Cerebellar nuclear complex (tissue), 1 donor: ENCODE results near the gene FLNB.

Source experiments
- DNase-seq, 2 experiments: peaks; one replicate each; lab custom pipeline; 2025; lab: John Stamatoyannopoulos, UW

Gene FLNB

GRCh38 chr3:58106061-58106460 is 97.8 kb downstream of the FLNB start:
- DNase-seq = no peak

DNA sequence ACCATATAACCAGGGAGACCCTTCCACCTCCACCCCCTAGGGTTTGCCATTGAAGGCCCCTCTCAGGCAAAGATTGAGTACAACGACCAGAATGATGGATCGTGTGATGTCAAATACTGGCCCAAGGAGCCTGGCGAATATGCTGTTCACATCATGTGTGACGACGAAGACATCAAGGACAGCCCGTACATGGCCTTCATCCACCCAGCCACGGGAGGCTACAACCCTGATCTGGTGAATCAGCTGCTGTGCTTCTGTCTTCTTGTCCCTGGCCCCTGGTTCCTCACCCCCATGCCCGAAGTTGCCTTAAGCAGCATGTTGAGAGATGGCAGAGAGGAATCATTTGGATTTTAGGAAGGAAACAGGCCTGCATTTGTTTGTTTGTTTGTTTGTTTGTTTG is 98.4 kb downstream of the FLNB start:
- no peak for DNase-seq

DNA sequence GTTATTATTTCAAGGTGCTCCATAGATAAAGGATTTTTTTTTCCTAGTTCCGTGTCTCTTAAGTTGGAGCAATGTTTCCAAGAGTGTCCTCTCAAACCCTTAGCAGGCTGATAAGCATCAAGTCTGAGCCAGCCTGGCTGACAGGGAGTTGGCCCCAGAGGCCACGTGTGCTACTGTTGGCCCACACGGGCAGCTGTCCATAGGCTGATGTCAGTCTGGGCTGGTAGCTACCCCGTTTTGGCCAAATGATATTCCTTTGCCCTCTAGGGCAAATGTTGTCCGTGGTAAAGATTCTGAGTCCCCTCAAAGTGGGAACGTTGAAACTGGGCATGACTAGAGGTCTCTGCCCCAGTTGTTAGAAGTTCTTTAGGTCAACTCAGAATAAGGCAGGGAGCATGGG is 99.4 kb downstream of the FLNB start:
- no peak for DNase-seq

DNA sequence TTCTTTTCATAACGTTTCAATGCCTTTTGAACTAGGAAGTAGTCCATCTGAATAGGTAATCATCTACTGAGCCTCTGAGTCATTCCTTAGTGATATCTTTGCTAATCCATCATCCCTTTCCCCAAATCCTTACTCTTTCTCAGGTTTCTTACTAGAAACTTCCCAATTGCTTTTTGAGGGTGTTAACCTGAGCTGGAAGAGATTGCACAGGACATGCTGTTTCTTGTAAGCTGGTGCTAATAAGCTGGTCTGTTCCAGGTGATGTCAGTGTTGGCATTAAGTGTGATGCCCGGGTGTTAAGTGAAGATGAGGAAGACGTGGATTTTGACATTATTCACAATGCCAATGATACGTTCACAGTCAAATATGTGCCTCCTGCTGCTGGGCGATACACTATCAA is 101.5 kb downstream of the FLNB start:
- DNase-seq = no peak

DNA sequence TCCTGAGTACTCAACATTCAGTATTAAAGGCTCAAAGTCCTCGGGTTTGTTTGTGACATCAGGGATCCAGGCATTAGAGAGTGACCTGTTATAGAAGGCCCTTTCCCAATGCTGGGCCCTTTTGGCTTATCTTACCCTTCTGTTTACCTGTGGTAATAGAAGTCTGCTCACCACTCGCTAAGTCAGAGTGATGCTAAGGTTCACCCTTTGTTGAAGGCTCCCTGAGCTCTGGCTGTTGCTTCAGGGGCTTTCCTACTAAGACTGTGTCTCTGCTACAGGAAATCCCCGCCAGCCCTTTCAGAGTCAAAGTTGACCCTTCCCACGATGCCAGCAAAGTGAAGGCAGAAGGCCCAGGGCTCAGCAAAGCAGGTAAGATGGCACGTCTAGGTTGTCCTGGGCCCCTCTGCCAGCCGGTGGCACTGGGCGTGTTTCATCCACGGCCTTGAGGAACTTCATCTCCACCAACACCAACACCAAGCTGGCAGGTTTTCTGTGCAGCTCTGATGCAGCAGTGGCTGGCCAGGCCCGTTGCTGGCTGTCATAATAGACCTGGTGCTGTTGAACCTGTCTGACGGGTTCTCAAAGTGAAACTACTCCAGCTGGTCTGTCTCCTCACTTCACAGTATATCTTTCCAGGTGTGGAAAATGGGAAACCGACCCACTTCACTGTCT is 103.4 kb downstream of the FLNB start:
- no peak for DNase-seq

GRCh38 chr3:58112185-58112535 is 103.9 kb downstream of the FLNB start:
- no peak for DNase-seq

- no peak for DNase-seq
These were observed 107.0 kb downstream of the FLNB start for GRCh38 chr3:58115175-58115574.

- no peak for DNase-seq
These were observed 108.1 kb downstream of the FLNB start for GRCh38 chr3:58116161-58116955.

GRCh38 chr3:58116985-58117384 is 108.8 kb downstream of the FLNB start:
- DNase-seq = no peak

GRCh38 chr3:58117561-58118181 is 109.4 kb downstream of the FLNB start:
- DNase-seq = peak; percentile 31 to 78

GRCh38 chr3:58119186-58119585 is 111.0 kb downstream of the FLNB start:
- DNase-seq = peak in 1 of 2 experiments; percentile 70

DNA sequence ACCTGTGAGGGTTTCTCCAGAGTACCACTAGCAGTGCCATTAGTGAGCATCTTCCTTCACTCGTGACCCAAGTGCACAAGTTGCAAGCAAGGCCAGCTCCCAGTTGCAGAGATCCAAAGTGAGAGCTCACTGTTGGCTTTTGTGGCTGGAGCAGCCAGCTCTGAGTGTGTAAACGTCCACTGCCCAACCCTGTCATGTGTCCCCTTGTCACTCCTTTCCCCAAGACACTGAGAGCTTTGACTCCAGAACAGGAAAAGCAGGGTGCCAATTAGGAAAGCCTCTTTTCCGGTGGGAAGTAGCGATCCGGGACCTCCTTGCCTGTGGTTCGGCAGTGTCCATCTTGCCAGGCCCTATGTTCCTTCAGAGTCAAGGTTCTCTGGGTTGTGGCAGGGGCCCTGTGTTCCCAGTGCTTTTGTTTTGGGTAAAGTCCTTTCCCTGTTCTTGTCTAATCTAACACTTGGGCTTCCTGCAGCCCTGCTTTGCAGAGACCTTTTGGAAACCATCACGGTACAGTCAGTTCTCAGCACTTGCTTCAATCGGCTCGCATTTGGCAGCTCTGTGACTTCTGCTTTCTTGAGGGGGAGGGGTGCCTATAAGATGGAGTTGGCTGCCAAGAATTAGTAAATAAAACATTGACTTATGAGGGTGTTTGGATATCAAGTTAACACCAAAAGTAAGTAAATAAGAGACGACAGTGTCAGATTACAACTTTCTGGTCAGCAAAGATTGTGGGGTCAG is 112.0 kb downstream of the FLNB start:
- DNase-seq = no peak

- DNase-seq = no peak
These were observed 113.0 kb downstream of the FLNB start for GRCh38 chr3:58121183-58121582.

- DNase-seq = no peak
These were observed 114.9 kb downstream of the FLNB start for GRCh38 chr3:58122936-58123700.

- no peak for DNase-seq
These were observed 116.2 kb downstream of the FLNB start for GRCh38 chr3:58124387-58124786.

GRCh38 chr3:58129041-58129770 is 121.0 kb downstream of the FLNB start:
- DNase-seq = no peak

- DNase-seq = no peak
These were observed 122.4 kb downstream of the FLNB start for GRCh38 chr3:58130591-58130990.

DNA sequence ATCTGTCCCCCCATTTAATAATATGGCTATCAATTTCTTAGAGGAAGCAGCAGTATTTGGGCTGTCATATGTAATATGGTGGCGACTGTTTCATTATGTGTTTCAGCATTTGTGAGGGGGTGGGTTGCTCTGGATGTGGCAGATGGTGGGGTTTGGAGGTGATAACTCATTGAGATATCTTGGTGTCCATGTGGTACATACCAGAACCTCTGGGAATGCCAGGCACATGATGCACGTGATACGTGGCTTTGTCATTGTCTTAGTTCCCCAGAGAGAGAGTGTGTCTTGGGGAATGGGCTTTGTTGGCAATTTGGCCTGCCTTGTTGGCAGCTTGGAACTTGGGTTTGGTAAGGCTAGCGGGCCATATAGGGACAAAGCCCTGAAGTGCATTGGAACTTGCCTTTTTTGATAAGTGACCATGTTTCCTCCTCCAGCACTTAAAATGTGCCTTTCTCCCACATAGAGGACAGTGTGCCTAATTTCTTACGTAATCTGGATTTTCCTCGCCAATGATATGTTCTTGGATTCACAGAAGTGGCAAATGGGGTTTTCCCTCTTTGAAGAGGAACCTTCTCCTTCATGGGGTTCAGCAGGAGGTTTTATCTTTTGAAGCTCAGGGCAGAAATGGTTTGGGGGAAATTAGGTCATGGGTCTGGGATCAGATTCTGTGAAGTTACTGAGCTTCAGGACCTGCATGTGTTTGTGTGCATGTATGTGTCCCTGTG is 123.0 kb downstream of the FLNB start:
- DNase-seq = no peak

- no peak for DNase-seq
These were observed 124.6 kb downstream of the FLNB start for GRCh38 chr3:58132850-58133249.

GRCh38 chr3:58134468-58134867 is 126.2 kb downstream of the FLNB start:
- DNase-seq = no peak
